GM21447 (cell line): Measurements from ENCODE around the gene PPP5C.
"Not testable (repeated sequence)": the region's sequence is repeated elsewhere in the genome, so short reads cannot be mapped to it uniquely, and the experiment has no call there.

Experiments
- ATAC-seq: cut with Tn5 transposase; IDR thresholded peaks from one replicate; pipeline ENCODE4 v1.9.1; 2021; ENCODE audit not compliant: unreplicated experiment

Gene PPP5C

GRCh38 chr19:46407856-46408663 is 61.2 kb downstream of the PPP5C start:
- ATAC-seq: no peak

- no peak for ATAC-seq
Measured at GRCh38 chr19:46408664-46409039, 61.8 kb downstream of the PPP5C start.

GRCh38 chr19:46409191-46409590 is 62.3 kb downstream of the PPP5C start:
- no peak for ATAC-seq

- no peak for ATAC-seq
Measured at GRCh38 chr19:46410205-46411087, 63.6 kb downstream of the PPP5C start.

GRCh38 chr19:46411088-46411924 is 64.4 kb downstream of the PPP5C start:
- ATAC-seq: no peak

- no peak for ATAC-seq
Measured at GRCh38 chr19:46411925-46412649, 65.2 kb downstream of the PPP5C start.

GRCh38 chr19:46412650-46413261 is 65.9 kb downstream of the PPP5C start:
- no peak for ATAC-seq

- no peak for ATAC-seq
Measured at GRCh38 chr19:46413262-46414031, 66.6 kb downstream of the PPP5C start, which contains the start of gene CCDC8. TSS of gene CCDC8 (minus strand) at chr19:46413564. CDS start at chr19:46412810, 754 bp downstream.

GRCh38 chr19:46414899-46415298 is 68.0 kb downstream of the PPP5C start:
- not testable (repeated sequence) for ATAC-seq

- ATAC-seq: not testable (repeated sequence)
Measured at GRCh38 chr19:46415804-46416709, 69.2 kb downstream of the PPP5C start.

- no peak for ATAC-seq
Measured at GRCh38 chr19:46420056-46420455, 73.2 kb downstream of the PPP5C start.

GRCh38 chr19:46422344-46422743 is 75.5 kb downstream of the PPP5C start:
- ATAC-seq: no peak

- no peak for ATAC-seq
Measured at GRCh38 chr19:46423188-46423587, 76.3 kb downstream of the PPP5C start.

- ATAC-seq: no peak
Measured at GRCh38 chr19:46426035-46426505, 79.2 kb downstream of the PPP5C start.

- no peak for ATAC-seq
Measured at GRCh38 chr19:46426506-46427162, 79.7 kb downstream of the PPP5C start.

GRCh38 chr19:46427518-46428045 is 80.7 kb downstream of the PPP5C start:
- no peak for ATAC-seq
